ENCODE data around the gene RPLP1. TPM values are rescaled to one million over a fixed set of nuclear protein-coding genes. Genes with fewer than 3 reads are reported as not detected.

RPLP1 gene
- total and polyA plus RNA-seq, 11 donors = 487 to 1,852 (median 1,259) TPM

GRCh38 chr15:69407719-69408400 is 44.8 kb upstream of the RPLP1 start:
- no peak for TF ChIP-seq POLR2A (IDR thresholded peaks at IDR 0.05)
- no peak for TF ChIP-seq CTCF (IDR thresholded peaks at IDR 0.05)
- intact Hi-C loops (cut with DNase I) = no loop called here
- Histone ChIP-seq H3K27ac (no peak overlapping the region), H3K4me1 (no peaks in the 10 kb centered on the region), H3K36me3 (no peaks in the 10 kb centered on the region), H3K4me3 (no peak overlapping the region), H3K27me3 (no peaks in the 10 kb centered on the region), H3K9me3 (no peaks in the 10 kb centered on the region)
- ATAC-seq (no peak), DNase-seq (no peak)
- 87 to 94% (median 93%) methylated on average over 3 of the region's 3 CpGs for WGBS, 4 donors

- Histone ChIP-seq H3K4me1 (peaks cover 0 to 4% (median 0%) of the 10 kb centered on the region in 12 donors), H3K27ac (no peak overlapping the region), H3K9me3 (no peaks in the 10 kb centered on the region), H3K4me3 (no peak overlapping the region), H3K27me3 (no peaks in the 10 kb centered on the region), H3K36me3 (no peaks in the 10 kb centered on the region)
- WGBS, 4 donors = 69 to 78% (median 76%) methylated on average over 3 of the region's 3 CpGs
- intact Hi-C loops (cut with DNase I) = no loop called here
- ATAC-seq (no peak), DNase-seq (no peak)
- TF ChIP-seq POLR2A (IDR thresholded peaks at IDR 0.05) (no peak), CTCF (IDR thresholded peaks at IDR 0.05) (no peak)
Observed at GRCh38 chr15:69408841-69409240, 43.8 kb upstream of the RPLP1 start.

GRCh38 chr15:69410248-69410874 is 42.3 kb upstream of the RPLP1 start:
- WGBS, 4 donors = 57 to 65% (median 60%) methylated on average over 9 of the region's 9 CpGs
- Histone ChIP-seq H3K27me3 (no peaks in the 10 kb centered on the region), H3K36me3 (no peaks in the 10 kb centered on the region), H3K27ac (no peak overlapping the region), H3K4me3 (no peak overlapping the region), H3K4me1 (peaks cover 0 to 14% (median 2%) of the 10 kb centered on the region in 12 donors), H3K9me3 (no peaks in the 10 kb centered on the region)
- peak in 3 of 4 donors; percentile 52 to 71 (median 60) for ATAC-seq
- TF ChIP-seq CTCF (IDR thresholded peaks at IDR 0.05) = peak in 5 of 12 donors; percentile 14 to 27 (median 18)
- TF ChIP-seq POLR2A (IDR thresholded peaks at IDR 0.05) = no peak
- DNase-seq = peak in 1 of 5 donors; percentile 54
- intact Hi-C loops (cut with DNase I) = loop anchor here in 3 of 10 donors (5.0 kb wide), 2 partner anchors 42 to 353 kb away; partner anchors contain the start of gene RPLP1 (in 2 of the 3)

- no peaks in the 10 kb centered on the region for H3K36me3 ChIP-seq
- no peak overlapping the region for H3K4me3 ChIP-seq
- TF ChIP-seq POLR2A (IDR thresholded peaks at IDR 0.05) = no peak
- no peak for TF ChIP-seq CTCF (IDR thresholded peaks at IDR 0.05)
- no peaks in the 10 kb centered on the region for H3K27me3 ChIP-seq
- H3K9me3 ChIP-seq = no peaks in the 10 kb centered on the region
- no peak overlapping the region for H3K27ac ChIP-seq
- peaks cover 0 to 15% (median 2%) of the 10 kb centered on the region in 12 donors for H3K4me1 ChIP-seq
- DNase-seq (no peak), ATAC-seq (no peak)
- intact Hi-C loops (cut with DNase I) = loop anchor here in 3 of 10 donors (5.0 kb wide), 2 partner anchors 40 to 355 kb away; partner anchors contain the start of gene RPLP1 (in 2 of the 3)
Observed at GRCh38 chr15:69412274-69412673, 40.3 kb upstream of the RPLP1 start.

Measured in heart left ventricle (tissue), 16 donors.